ENCODE data around the gene OSBP2. TPM values are rescaled to one million over a fixed set of nuclear protein-coding genes. Genes with fewer than 3 reads are reported as not detected.
A peak's percentile ranks its signal among the peaks of the same experiment; 100 is the strongest.

The OSBP2 gene
- total and polyA plus RNA-seq, 3 donors from 2014 or later, result 39.5 to 68.0 (median 45.4) TPM

- TF ChIP-seq POLR2A (IDR thresholded peaks at IDR 0.05) (no peak), CTCF (IDR thresholded peaks at IDR 0.05) (no peak)
- intact Hi-C loops (cut with DNase I; ENCODE audit: low total_unique reads), result no loop called here
- peak; percentile 8 for DNase-seq
- WGBS, 2 donors, result 80 to 95% methylated on average over 1 to 5 of the region's 5 CpGs
- H3K9me3 ChIP-seq, result no peaks in the 10 kb centered on the region
- H3K27me3 ChIP-seq, result no peaks in the 10 kb centered on the region
- no peaks in the 10 kb centered on the region for H3K36me3 ChIP-seq (ENCODE audit: low read depth, missing control alignments)
- H3K4me3 ChIP-seq, result no peak overlapping the region
- no peaks in the 10 kb centered on the region for H3K4me1 ChIP-seq
- no peak overlapping the region for H3K27ac ChIP-seq
These were observed 198.1 kb downstream of the OSBP2 start for GRCh38 chr22:30892731-30893221.

- no peaks in the 10 kb centered on the region for H3K27me3 ChIP-seq
- TF ChIP-seq POLR2A (IDR thresholded peaks at IDR 0.05), result no peak
- WGBS, 2 donors, result 73 to 74% methylated on average over 16 to 23 of the region's 23 CpGs
- intact Hi-C loops (cut with DNase I; ENCODE audit: low total_unique reads), result no loop called here
- no peak overlapping the region for H3K4me3 ChIP-seq
- no peaks in the 10 kb centered on the region for H3K36me3 ChIP-seq (ENCODE audit: low read depth, missing control alignments)
- peak; percentile 26 for DNase-seq
- no peaks in the 10 kb centered on the region for H3K9me3 ChIP-seq
- no peaks in the 10 kb centered on the region for H3K4me1 ChIP-seq
- no peak overlapping the region for H3K27ac ChIP-seq
These were observed 199.0 kb downstream of the OSBP2 start for GRCh38 chr22:30893434-30894370.

- Histone ChIP-seq H3K4me3 (no peak overlapping the region), H3K4me1 (no peaks in the 10 kb centered on the region), H3K36me3 (ENCODE audit: low read depth, missing control alignments) (no peaks in the 10 kb centered on the region), H3K27ac (no peak overlapping the region), H3K27me3 (no peaks in the 10 kb centered on the region), H3K9me3 (no peaks in the 10 kb centered on the region)
- peak; percentile 9 for DNase-seq
- WGBS, 2 donors, result 85 to 90% methylated on average over 3 of the region's 3 CpGs
- TF ChIP-seq POLR2A (IDR thresholded peaks at IDR 0.05) (no peak), CTCF (IDR thresholded peaks at IDR 0.05) (no peak)
- intact Hi-C loops (cut with DNase I; ENCODE audit: low total_unique reads), result no loop called here
These were observed 199.7 kb downstream of the OSBP2 start for GRCh38 chr22:30894371-30894740.

GRCh38 chr22:30902496-30903357 lies 208.1 kb downstream of the OSBP2 start:
- no peak for DNase-seq
- Histone ChIP-seq H3K27me3 (no peaks in the 10 kb centered on the region), H3K4me3 (no peak overlapping the region), H3K9me3 (no peaks in the 10 kb centered on the region), H3K27ac (no peak overlapping the region), H3K4me1 (no peaks in the 10 kb centered on the region), H3K36me3 (ENCODE audit: low read depth, missing control alignments) (no peaks in the 10 kb centered on the region)
- TF ChIP-seq POLR2A (IDR thresholded peaks at IDR 0.05) (no peak), CTCF (IDR thresholded peaks at IDR 0.05) (no peak)
- 74 to 77% methylated on average over 16 of the region's 16 CpGs for WGBS, 2 donors
- intact Hi-C loops (cut with DNase I; ENCODE audit: low total_unique reads), result no loop called here

- 93 to 96% methylated on average over 6 of the region's 6 CpGs for WGBS, 2 donors
- TF ChIP-seq CTCF (IDR thresholded peaks at IDR 0.05), result no peak
- no peak for TF ChIP-seq POLR2A (IDR thresholded peaks at IDR 0.05)
- no peak for DNase-seq
- Histone ChIP-seq H3K4me3 (no peak overlapping the region), H3K27me3 (no peaks in the 10 kb centered on the region), H3K27ac (no peak overlapping the region), H3K36me3 (ENCODE audit: low read depth, missing control alignments) (no peaks in the 10 kb centered on the region), H3K4me1 (no peaks in the 10 kb centered on the region), H3K9me3 (no peaks in the 10 kb centered on the region)
- intact Hi-C loops (cut with DNase I; ENCODE audit: low total_unique reads), result no loop called here
These were observed 209.3 kb downstream of the OSBP2 start for GRCh38 chr22:30903876-30904460.

All from testis (tissue), 3 donors.